Left renal cortex interstitium (tissue), 4 donors: ENCODE results near the gene WNT8A. TPM values are rescaled to one million over a fixed set of nuclear protein-coding genes. Genes with fewer than 3 reads are reported as not detected.
A peak's percentile ranks its signal among the peaks of the same experiment; 100 is the strongest.

Experiments used
- DNase-seq, 4 donors: peaks; one replicate each; pipeline ENCODE4 v3.0.0-alpha.2; 2013; ENCODE audit warnings: low read depth in 4 of 4, low spot score in 2 of 4, missing footprints in 1 of 4
- polyA plus RNA-seq, 4 donors: library from polyadenylated mRNA; unstranded; fragments of 120-200 nt; gene quantifications; one replicate each; pipeline ENCODE4 v1.2.1, GENCODE V29; 2013; ENCODE audit not compliant: insufficient read length in 4 of 4

Gene WNT8A
- polyA plus RNA-seq, 4 donors, result 0.10 to 0.32 (median 0.21) TPM

DNA sequence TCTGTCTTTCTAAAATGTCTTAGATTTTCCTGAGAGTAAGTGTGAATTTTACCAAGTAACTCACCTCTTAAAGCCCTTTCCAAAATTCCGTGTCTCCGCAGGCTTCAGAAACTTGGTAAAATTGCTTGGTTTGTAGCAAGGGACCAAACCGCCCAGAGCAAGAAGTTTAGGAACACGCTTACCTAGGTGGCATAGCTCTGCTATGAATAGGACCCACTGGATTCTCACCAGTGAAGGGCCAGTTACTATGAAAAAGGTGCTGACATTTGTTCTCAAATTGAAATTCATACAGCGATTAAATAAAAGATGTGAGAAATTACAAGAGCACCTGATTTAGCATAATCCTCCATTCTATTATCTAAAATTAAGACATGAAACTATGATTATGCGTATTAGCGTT is 48.7 kb downstream of the WNT8A start:
- DNase-seq, result no peak

DNA sequence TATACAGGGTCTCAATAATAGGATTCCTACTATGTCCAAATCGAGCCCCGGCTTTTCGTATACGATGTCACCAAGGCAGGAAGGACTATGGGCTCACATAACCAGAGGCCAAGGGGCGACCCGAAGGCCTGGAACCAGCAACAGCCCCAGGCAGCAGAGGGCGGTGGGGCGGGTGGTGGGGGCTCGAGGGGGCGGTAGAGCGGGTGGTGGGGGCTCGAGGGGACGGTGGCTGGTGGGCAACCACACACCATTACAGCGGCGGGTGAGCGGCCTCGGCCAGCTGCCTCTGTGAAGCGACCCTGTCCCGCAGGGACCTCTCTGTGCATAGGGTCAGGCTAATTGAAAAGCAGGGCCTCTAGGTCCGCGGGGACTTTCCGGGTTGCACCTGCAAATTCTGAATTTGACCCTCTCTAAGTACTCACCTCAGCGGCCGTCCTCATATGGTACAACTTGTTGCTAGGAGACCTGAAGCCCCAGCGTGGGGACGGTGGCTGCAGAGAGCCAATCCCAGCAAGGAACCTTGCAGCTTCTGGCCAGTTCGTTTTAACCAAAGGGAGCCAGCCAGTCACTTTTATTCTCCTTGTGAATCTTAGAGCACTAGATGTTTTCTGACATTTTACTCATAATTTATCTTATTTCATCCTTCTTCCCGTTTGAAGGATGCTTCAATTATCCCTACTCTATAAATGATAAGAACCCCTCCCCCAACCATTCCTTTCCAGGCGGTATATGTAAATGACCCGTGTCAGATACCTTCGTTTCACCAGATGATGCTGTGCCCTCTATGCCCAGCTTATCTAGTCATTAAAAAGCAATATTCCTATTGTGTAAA is 55.3 kb downstream of the WNT8A start, which contains the start of gene NME5:
Gene NME5 (minus strand): TSS at position 480 of the 832 bp plus-strand sequence. CDS start 648 bp downstream, outside the sequence.
- DNase-seq, result peak; percentile 36 to 72 (median 54)

DNA sequence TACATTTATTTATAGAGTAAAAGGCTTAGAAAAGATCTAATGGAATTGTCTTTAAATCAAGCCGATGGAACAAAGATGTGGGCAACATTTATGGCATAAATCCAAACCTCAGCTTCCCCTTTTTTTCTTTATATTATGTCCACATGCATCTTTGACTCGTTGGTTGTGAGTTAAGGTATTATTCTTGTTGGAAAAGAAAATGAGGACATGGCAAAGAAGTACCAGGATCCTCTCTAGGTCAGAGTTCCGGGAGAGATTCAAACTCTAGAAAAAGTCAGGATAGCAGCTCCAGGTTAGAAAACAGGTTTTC is 55.9 kb downstream of the WNT8A start:
- no peak for DNase-seq

DNA sequence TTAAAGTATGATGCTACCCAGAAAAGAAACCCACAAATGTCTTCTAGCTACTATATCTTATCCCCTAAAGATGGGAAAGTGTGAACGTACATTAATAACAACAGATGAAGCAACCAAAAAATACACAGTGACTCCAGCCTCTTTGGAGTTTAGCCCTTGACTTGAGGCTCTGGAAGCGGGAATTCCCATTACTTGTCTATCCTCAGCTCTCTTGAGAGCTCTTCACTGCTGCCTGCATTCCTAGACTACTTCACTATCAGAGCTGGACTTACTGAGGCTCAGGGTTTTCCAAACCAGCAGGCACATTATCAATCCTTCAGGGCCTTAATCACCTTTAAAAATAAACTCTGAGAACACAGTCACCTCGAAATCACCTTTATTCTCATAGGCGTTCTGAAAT is 56.4 kb downstream of the WNT8A start:
- DNase-seq, result no peak

Other genes starting within 250 kb of the WNT8A start
- 1 to 10 TPM in 3 of 4 donors, under 1 TPM in 1; 0.95 to 2.2 (median 1.6) TPM for gene MYOT, start 216.2 kb upstream of the WNT8A start, polyA plus RNA-seq
- gene PKD2L2, start 194.6 kb upstream of the WNT8A start, polyA plus RNA-seq, result under 1 TPM in 3 of 4 donors, not detected in 1; 0.31 to 0.84 (median 0.46) TPM
- 10 to 100 TPM; 49.0 to 63.4 (median 52.1) TPM for gene FAM13B, start 51.0 kb upstream of the WNT8A start, polyA plus RNA-seq
- 10 to 100 TPM; 22.4 to 27.6 (median 25.0) TPM for gene NME5, start 55.4 kb downstream of the WNT8A start, polyA plus RNA-seq
- gene BRD8, start 94.6 kb downstream of the WNT8A start, polyA plus RNA-seq, result 100 to 1,000 TPM in 3 of 4 donors, 10 to 100 TPM in 1; 86.8 to 217 (median 147) TPM
- 10 to 100 TPM; 37.7 to 46.0 (median 40.1) TPM for gene KIF20A, start 95.1 kb downstream of the WNT8A start, polyA plus RNA-seq
- 10 to 100 TPM; 56.6 to 67.5 (median 60.7) TPM for gene CDC23, start 129.3 kb downstream of the WNT8A start, polyA plus RNA-seq
- gene GFRA3, start 190.6 kb downstream of the WNT8A start, polyA plus RNA-seq, result 1 to 10 TPM; 2.7 to 4.9 (median 3.7) TPM
- gene CDC25C, start 247.8 kb downstream of the WNT8A start, polyA plus RNA-seq, result 1 to 10 TPM; 6.6 to 8.2 (median 7.6) TPM